GM19023 (cell line): ENCODE results near the gene CACNA2D2.
"Not testable (repeated sequence)": the region's sequence is repeated elsewhere in the genome, so short reads cannot be mapped to it uniquely, and the experiment has no call there.

Experiments
- ATAC-seq: cut with Tn5 transposase; IDR thresholded peaks from one replicate; pipeline ENCODE4 v1.9.1; 2021; ENCODE audit warnings: mild to moderate bottlenecking, moderate library complexity; ENCODE audit not compliant: unreplicated experiment

The CACNA2D2 gene

DNA sequence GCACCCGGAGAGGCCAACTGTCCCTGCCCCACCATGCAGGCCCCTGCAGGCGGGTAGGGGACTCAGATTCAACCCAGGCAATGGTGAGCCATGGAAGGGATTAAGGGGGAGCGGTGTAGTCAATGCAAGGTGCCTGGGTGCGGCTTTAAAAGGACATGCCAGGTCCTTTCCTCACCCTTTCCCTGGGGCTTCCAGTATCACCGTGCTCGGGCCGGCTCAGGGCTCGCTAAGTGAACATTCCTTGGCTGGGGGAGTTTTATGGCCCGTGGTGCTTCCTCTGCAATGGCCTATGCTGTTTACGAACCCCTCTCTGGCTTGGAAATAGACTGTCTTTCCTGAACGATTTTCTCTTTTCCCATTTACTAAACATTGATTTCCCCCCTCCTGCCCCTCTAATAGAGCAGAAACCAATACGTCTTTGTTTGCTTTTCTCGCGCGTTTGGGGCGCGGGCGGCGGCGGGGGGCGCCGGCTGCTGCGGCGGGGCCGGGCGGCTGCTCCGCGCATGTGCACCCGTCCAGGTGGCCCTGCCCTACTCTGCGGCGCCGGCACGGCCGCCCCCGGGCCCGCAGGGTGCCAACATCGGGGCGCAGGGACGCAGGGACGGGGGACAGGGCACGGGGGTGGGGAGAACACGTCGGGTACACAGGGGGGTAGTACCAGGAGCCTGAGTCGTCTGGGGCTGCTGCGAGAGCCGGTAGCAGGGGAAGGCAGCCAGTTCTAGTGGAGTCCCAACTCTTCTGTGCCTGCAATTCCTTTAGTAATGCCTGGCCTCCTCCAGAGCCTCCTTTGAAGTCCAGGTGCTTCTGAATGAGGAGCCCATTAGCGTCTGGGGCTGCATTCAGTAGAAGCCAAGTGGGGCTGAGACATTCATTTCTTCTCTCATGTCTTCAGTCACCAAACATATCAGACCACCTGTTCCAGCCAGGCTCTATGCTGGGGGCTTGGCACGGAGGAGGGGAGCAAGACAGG lies 26.9 kb upstream of the CACNA2D2 start:
- no peak for ATAC-seq

- no peak for ATAC-seq
These were observed 22.6 kb upstream of the CACNA2D2 start for GRCh38 chr3:50525987-50526386.

DNA sequence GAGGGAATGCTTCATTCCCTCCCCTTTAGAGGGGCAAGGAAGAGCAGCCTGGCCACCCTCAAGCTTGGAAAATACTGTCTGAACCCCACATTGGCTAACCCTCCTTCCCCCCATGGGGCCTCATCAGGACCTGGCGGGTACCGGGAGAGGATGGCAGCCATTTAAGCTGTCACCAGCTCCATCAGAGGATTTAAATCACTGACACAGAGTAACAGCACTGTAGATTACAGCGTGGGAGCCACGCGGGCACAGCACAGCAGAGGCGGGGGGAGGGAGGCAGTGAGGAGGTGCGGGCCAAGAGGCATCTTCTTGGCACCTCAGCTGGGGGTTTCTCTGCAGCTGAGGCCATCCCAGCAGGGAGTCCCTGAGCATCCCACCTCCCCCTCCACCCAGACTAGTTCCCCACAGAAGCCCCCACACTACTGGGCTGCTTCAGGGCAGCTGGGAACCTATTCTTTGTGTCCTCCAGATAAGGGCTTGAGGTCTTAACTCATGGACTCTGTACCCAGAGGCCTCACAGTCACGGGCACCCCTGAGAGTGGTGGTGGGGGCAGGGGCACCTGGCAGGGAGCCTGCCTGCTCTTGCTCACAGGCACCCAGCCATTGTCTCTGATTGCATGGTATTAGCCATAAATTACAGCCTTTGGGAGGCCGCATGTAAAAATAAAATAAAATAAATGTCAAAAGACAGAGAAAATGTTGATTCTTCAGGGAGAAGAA lies 21.9 kb upstream of the CACNA2D2 start:
- ATAC-seq: no peak

DNA sequence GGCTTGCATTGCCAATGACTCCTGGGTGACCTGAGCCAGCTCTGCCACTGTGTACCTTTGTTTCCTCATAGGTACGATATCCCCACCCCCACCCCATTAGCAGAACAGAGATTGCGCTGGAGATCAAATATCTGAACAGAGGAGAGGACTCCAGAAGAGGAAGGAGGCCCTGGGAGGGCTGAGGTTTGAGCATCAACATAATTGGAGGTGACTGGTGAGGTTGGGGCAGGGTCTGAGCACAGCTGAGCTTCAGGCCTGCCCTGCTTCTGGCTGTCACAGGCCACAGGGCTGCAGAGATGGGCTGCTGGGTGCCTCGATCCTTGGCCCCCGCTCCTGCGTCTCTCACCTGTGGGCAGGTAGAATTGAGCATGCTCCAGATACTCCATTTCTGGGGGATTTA lies 21.3 kb upstream of the CACNA2D2 start:
- no peak for ATAC-seq

GRCh38 chr3:50523279-50523811 lies 19.9 kb upstream of the CACNA2D2 start:
- ATAC-seq: no peak

DNA sequence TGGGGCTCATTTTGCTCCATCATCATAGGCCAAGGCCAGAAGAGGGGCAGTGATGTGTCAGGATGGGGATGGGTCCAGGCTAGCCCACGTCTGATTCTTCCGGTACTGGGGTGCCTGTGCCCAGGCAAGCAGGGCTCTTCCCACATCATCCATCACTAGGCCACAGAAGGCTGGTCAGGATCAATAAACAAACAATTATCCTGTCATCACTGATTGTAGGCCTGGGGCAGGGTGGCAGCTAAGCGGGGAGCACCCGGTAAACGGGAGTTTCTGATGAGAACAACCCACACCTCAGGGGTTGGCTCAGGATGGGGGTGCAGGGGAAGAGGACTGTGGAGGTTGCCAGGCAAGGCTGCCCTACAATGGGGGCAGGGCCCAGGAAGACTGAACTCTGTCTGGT lies 18.1 kb upstream of the CACNA2D2 start:
- ATAC-seq: no peak

- no peak for ATAC-seq
These were observed 17.4 kb upstream of the CACNA2D2 start for GRCh38 chr3:50520849-50521248.

- no peak for ATAC-seq
These were observed 16.1 kb upstream of the CACNA2D2 start for GRCh38 chr3:50519471-50520089.

DNA sequence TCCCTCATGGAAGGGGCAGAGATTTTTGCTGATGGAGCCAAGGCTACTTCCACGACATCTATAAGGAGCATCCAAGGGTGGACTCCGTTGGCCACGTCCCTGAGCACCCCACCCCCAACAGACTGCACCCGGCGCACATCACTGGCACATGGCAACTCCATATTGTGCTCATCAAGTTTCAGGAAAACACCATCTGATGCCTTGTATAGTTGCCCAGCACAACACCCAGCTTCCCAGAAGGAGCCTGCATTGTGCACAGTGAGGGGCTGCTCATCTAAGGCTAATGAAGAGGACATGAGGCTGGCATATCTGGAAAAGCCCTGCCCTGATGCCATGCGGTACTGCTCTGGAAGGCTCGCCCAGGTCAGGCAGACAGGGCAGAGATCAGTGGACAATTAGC lies 15.0 kb upstream of the CACNA2D2 start:
- ATAC-seq: no peak

- no peak for ATAC-seq
These were observed 14.3 kb upstream of the CACNA2D2 start for GRCh38 chr3:50517721-50518206.

GRCh38 chr3:50516440-50516871 lies 13.0 kb upstream of the CACNA2D2 start:
- no peak for ATAC-seq

GRCh38 chr3:50515565-50516439 lies 12.4 kb upstream of the CACNA2D2 start:
- no peak for ATAC-seq

GRCh38 chr3:50512908-50513307 lies 9.5 kb upstream of the CACNA2D2 start:
- ATAC-seq: not testable (repeated sequence)

GRCh38 chr3:50512131-50512530 lies 8.7 kb upstream of the CACNA2D2 start:
- no peak for ATAC-seq

- no peak for ATAC-seq
These were observed 6.9 kb upstream of the CACNA2D2 start for GRCh38 chr3:50510325-50510724.

GRCh38 chr3:50509715-50510114 lies 6.3 kb upstream of the CACNA2D2 start:
- no peak for ATAC-seq

- ATAC-seq: no peak
These were observed 5.4 kb upstream of the CACNA2D2 start for GRCh38 chr3:50508821-50509220.

- no peak for ATAC-seq
These were observed 2.7 kb upstream of the CACNA2D2 start for GRCh38 chr3:50506169-50506568.

GRCh38 chr3:50504681-50505080 lies 1.2 kb upstream of the CACNA2D2 start:
- ATAC-seq: no peak
